OCI-LY7 (cell line): ENCODE data around the gene LRRFIP2. TPM values are rescaled to one million over a fixed set of nuclear protein-coding genes. Genes with fewer than 3 reads are reported as not detected.

Experiments used
- BruUV-seq: library from RNA; stranded (reverse); fragments of 400-500 nt; replicated peaks from 2 replicates; lab custom pipeline; 2021; lab: Mats Ljungman, UMichigan
- CTCF ChIA-PET: fragments of 300-600 bp; sonication (Branson Sonifier 250); formaldehyde crosslinking; loops from one replicate; lab custom pipeline; 2022; ENCODE audit warnings: antibody characterized with exemption; ENCODE audit not compliant: unreplicated experiment; lab: Charles Lee
- POLR2A ChIA-PET: fragments of 300-600 bp; sonication (Branson Sonifier 250); formaldehyde crosslinking; loops from one replicate; lab custom pipeline; 2022; ENCODE audit warnings: antibody characterized with exemption; lab: Charles Lee
- DNase-seq: peaks from one replicate; pipeline ENCODE4 v3.0.0-alpha.2; 2015; ENCODE audit warnings: low spot score
- H2AFZ ChIP-seq: fragments of 200-600 bp; sonication (generic), shearing (Covaris generic); 2 replicates; pipeline ENCODE4 v1.6.1; 2014; ENCODE audit warnings: mild to moderate bottlenecking, antibody characterized with exemption, low read length, moderate library complexity
- H3K27ac ChIP-seq: fragments of 200-600 bp; sonication (generic); 2 replicates; pipeline ENCODE4 v1.5.1; 2014; ENCODE audit warnings: mixed run types, low read depth, mild to moderate bottlenecking, moderate library complexity, low read length, inconsistent platforms; ENCODE audit not compliant: poor library complexity, severe bottlenecking
- H3K36me3 ChIP-seq: fragments of 200-600 bp; sonication (generic); 2 replicates; pipeline ENCODE4 v1.6.1; 2014; ENCODE audit warnings: mild to moderate bottlenecking, antibody characterized with exemption, low read length, moderate library complexity, mixed read lengths; ENCODE audit not compliant: insufficient read depth
- H3K4me1 ChIP-seq: fragments of 200-600 bp; sonication (generic); 2 replicates; pipeline ENCODE4 v1.5.1; 2014; ENCODE audit warnings: mild to moderate bottlenecking, low read length; ENCODE audit not compliant: insufficient read depth, poor library complexity, severe bottlenecking
- H3K4me2 ChIP-seq: fragments of 200-600 bp; sonication (generic); 2 replicates; pipeline ENCODE4 v1.6.1; 2014; ENCODE audit warnings: mild to moderate bottlenecking, low read length
- H3K4me3 ChIP-seq: fragments of 200-600 bp; sonication (generic); 2 replicates; pipeline ENCODE4 v1.5.1; 2014; ENCODE audit warnings: mild to moderate bottlenecking, low read depth, low read length; ENCODE audit not compliant: poor library complexity, severe bottlenecking
- H3K79me2 ChIP-seq: fragments of 200-600 bp; sonication (generic); 2 replicates; pipeline ENCODE4 v1.6.1; 2016; ENCODE audit warnings: low read depth, mild to moderate bottlenecking, low read length, moderate library complexity, mixed read lengths; ENCODE audit not compliant: insufficient read depth
- H3K9me2 ChIP-seq: fragments of 200-600 bp; sonication (generic); 2 replicates; pipeline ENCODE4 v1.6.1; 2016; ENCODE audit warnings: mild to moderate bottlenecking, low read length, mixed read lengths; ENCODE audit not compliant: insufficient read depth
- H3K9me3 ChIP-seq: fragments of 200-600 bp; sonication (generic); 2 replicates; pipeline ENCODE4 v1.6.1; 2014; ENCODE audit warnings: mild to moderate bottlenecking, mixed run types, low read length, mixed read lengths
- H4K20me1 ChIP-seq: fragments of 200-600 bp; sonication (generic); 2 replicates; pipeline ENCODE4 v1.6.1; 2014; ENCODE audit warnings: mild to moderate bottlenecking, antibody characterized with exemption, low read length, moderate library complexity, mixed read lengths; ENCODE audit not compliant: insufficient read depth
- CTCF ChIP-seq: fragments of 200-600 bp; sonication (generic); conservative IDR thresholded peaks from 2 replicates; pipeline ENCODE4 v1.5.1; 2014; ENCODE audit warnings: mild to moderate bottlenecking, antibody characterized with exemption, low read length, moderate library complexity, mixed read lengths
- EZH2phosphoT487 ChIP-seq: fragments of 200-600 bp; sonication (generic); IDR thresholded peaks from 2 replicates; pipeline ENCODE4 v1.6.1; 2018; ENCODE audit warnings: low read depth, borderline replicate concordance, mild to moderate bottlenecking, mixed run types, antibody characterized with exemption, low read length, moderate library complexity, mixed read lengths
- intact Hi-C: fragments of 100-400 bp; cut with micrococcal nuclease; formaldehyde crosslinking; loops from one replicate; pipeline ENCODE4 v1.10.0; 2022; ENCODE audit not compliant: unreplicated experiment
- total RNA-seq, 2 experiments: library from RNA; depleted of rRNA in 1 of 2; stranded (reverse); fragments of >200 nt in 1 of 2; shearing (Covaris generic) in 1 of 2; gene quantifications; 2 replicates each; pipeline ENCODE4 v1.2.3, GENCODE V29; 2014 to 2022

LRRFIP2 gene
- total RNA-seq, 2 experiments from 2014 or later, result 23.7 to 37.3 TPM

- TF ChIP-seq CTCF, result no peak
- TF ChIP-seq EZH2phosphoT487, result no peak
- H4K20me1 ChIP-seq, result no peaks in the 10 kb centered on the region
- BruUV-seq, result no TSS peak
- H3K36me3 ChIP-seq, result peaks cover 14% of the 10 kb centered on the region; the same call in 1 of the 2 replicates
- no peak for DNase-seq
- no peaks in the 10 kb centered on the region for H3K9me2 ChIP-seq
- CTCF ChIA-PET, result no interaction called here
- intact Hi-C loops, result no loop called here
- H2AFZ ChIP-seq, result no peak overlapping the region
- POLR2A ChIA-PET, result interaction anchor here (0.7 kb wide), 3 partner anchors 47 to 714 kb away, joined by 3 read pairs; no protein-coding TSS in a partner anchor
- no peak overlapping the region for H3K4me3 ChIP-seq
- no peaks in the 10 kb centered on the region for H3K4me1 ChIP-seq
- no peaks in the 10 kb centered on the region for H3K79me2 ChIP-seq
- H3K4me2 ChIP-seq, result no peak overlapping the region
- H3K9me3 ChIP-seq, result no peaks in the 10 kb centered on the region
- H3K27ac ChIP-seq, result no peak overlapping the region
Observed at GRCh38 chr3:37161351-37161750, 13.0 kb downstream of the LRRFIP2 start.

GRCh38 chr3:37155782-37156181 lies 18.6 kb downstream of the LRRFIP2 start:
- no peak overlapping the region for H2AFZ ChIP-seq
- no peaks in the 10 kb centered on the region for H3K4me1 ChIP-seq
- BruUV-seq, result no TSS peak
- no peak overlapping the region for H3K27ac ChIP-seq
- DNase-seq, result no peak
- no peaks in the 10 kb centered on the region for H3K79me2 ChIP-seq
- intact Hi-C loops, result no loop called here
- H3K36me3 ChIP-seq, result peaks cover 22% of the 10 kb centered on the region
- ChIA-PET POLR2A (no interaction called here), CTCF (no interaction called here)
- H3K9me2 ChIP-seq, result no peaks in the 10 kb centered on the region
- H4K20me1 ChIP-seq, result no peaks in the 10 kb centered on the region
- TF ChIP-seq EZH2phosphoT487 (no peak), CTCF (no peak)
- no peak overlapping the region for H3K4me3 ChIP-seq
- H3K4me2 ChIP-seq, result no peak overlapping the region
- no peaks in the 10 kb centered on the region for H3K9me3 ChIP-seq

- no TSS peak for BruUV-seq
- Histone ChIP-seq H3K9me2 (no peaks in the 10 kb centered on the region), H3K27ac (no peak overlapping the region), H2AFZ (no peak overlapping the region), H3K79me2 (no peaks in the 10 kb centered on the region), H3K4me3 (no peak overlapping the region), H3K4me2 (no peak overlapping the region), H3K4me1 (no peaks in the 10 kb centered on the region), H3K36me3 (peaks cover 16% of the 10 kb centered on the region), H4K20me1 (no peaks in the 10 kb centered on the region), H3K9me3 (no peaks in the 10 kb centered on the region)
- DNase-seq, result no peak
- CTCF ChIA-PET, result no interaction called here
- POLR2A ChIA-PET, result no interaction called here
- TF ChIP-seq EZH2phosphoT487 (no peak), CTCF (no peak)
- intact Hi-C loops, result no loop called here
Observed at GRCh38 chr3:37154668-37155314, 19.6 kb downstream of the LRRFIP2 start.
